ENCODE results near the gene CA5A.
"Not testable (repeated sequence)": the region's sequence is repeated elsewhere in the genome, so short reads cannot be mapped to it uniquely, and the experiment has no call there.

CA5A gene

DNA sequence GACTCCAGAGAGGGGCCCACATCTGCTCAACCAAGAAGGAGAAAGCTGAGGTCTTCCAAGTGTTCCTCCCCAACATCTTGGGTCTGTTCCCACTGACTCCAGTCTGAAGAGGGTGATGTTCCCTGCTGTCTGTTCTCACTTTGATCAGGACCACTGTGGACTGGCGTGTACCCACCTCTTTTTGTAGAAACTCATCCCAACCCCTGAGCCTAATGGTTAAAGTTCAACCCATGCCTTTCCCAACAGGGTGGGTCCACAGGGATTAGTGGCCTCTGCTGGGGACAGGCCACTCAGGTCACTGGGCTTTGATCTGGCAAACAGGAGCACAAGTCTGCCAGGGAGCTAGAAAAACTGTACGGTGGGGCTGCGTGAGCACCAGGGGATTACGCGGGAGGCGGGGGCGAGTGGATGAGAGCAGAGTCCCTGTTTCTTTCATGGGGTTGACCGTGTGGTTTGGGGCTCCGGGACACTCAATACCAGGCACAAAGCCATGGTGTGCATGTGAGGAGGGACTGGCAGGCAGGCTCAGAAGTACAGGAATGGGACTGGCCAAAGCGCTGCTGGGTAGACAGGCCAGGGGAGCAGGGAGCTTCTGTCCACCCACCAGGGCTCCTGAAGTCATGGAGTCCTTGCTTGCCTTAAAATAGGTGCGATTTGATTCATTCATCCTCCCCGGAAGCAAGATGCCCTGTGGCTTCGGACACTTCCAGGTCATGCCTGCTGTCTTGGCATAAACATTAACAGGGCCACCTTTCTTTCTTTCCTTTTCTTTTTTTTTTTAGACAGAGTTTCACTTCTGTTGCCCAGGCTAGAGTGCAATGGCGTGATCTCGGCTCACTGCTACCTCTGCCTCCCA is at the start of gene CA5A:
CA5A (minus strand) TSS at position 155 of the 856 bp plus-strand sequence; CDS start at position 76, 79 bp downstream.
- no peak for DNase-seq (ENCODE audit: low spot score)

DNA sequence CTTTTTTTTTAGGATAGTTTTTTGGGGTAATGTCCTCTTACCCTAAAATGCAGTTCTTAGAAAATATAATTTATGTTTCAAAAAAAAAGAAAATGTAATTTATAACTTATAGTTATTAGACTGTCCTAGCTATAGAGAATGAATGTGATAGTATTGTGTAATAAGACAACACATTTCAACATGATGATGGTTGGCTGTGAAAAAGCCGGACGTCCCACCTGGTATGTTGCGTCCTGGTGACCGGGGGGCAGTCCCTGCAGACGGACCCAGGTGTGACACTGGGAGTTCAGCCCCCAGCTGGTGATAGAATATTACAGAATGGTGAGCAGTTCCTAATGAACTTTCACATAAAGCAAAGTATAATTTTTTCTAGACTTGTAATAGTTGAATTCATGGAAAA is 49.2 kb upstream of the CA5A start:
- not testable (repeated sequence) for DNase-seq (ENCODE audit: low spot score)

- no peak for DNase-seq (ENCODE audit: low spot score)
Observed at GRCh38 chr16:87984632-87985267, 48.4 kb upstream of the CA5A start.

DNA sequence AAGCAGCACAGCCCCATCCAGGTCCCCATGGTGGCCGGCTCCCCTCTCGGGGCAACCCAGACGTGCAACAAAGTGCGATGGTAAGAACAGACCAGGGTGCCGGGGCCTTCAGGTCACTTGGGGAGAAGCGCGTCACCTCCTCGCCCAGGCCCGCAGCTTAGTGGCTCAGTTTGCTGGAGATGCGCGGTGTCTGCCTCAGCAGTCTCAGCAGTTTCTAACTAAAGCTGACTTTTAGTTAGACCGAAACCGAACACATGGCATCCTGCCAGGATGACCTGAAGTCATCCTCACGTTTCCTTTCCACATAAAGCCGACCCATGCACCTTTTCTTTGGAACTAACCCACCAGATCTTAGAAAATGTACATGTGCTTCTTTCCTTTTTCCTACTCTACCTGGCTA is 47.9 kb upstream of the CA5A start:
- not testable (repeated sequence) for DNase-seq (ENCODE audit: low spot score)

DNA sequence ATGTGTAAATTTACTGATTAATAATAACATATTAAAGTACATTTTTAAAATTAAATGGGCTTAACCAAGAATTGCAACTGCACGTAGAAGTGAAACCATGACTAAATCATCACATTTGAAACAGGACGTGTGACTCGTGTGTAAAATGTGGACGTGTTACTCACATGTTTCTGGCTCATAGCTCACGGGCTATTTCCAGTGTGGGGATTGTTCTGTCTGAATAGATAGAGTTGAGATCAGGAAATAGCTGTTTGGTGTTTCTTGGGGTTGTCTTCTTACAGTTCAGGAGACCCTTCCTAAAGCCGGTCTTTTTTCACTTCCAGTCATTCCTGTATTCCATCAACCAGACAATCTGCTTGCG is 47.4 kb upstream of the CA5A start:
- not testable (repeated sequence) for DNase-seq (ENCODE audit: low spot score)

- DNase-seq (ENCODE audit: low spot score) = not testable (repeated sequence)
Observed at GRCh38 chr16:87983072-87983736, 46.9 kb upstream of the CA5A start.

GRCh38 chr16:87982581-87983041 is 46.3 kb upstream of the CA5A start:
- no peak for DNase-seq (ENCODE audit: low spot score)

DNA sequence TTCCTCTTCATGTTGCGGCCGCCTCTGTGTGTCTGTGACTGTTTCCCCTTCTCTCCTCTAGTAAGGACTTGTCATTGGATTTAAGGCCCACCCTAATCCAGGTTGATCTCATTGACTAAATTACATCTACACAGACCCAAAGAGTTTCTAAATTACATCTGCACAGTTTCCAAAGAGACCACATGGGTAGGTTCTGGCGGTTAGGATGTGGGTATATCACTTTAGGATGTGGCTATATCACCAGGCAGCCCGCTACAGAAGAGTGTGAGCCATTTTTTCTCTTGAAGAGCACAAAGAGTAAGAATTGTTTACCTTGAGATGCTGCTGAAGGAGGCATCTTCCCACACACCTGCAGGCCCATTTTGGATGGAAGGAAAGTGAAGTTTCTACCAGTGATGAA is 45.0 kb upstream of the CA5A start:
- DNase-seq (ENCODE audit: low spot score) = not testable (repeated sequence)

DNA sequence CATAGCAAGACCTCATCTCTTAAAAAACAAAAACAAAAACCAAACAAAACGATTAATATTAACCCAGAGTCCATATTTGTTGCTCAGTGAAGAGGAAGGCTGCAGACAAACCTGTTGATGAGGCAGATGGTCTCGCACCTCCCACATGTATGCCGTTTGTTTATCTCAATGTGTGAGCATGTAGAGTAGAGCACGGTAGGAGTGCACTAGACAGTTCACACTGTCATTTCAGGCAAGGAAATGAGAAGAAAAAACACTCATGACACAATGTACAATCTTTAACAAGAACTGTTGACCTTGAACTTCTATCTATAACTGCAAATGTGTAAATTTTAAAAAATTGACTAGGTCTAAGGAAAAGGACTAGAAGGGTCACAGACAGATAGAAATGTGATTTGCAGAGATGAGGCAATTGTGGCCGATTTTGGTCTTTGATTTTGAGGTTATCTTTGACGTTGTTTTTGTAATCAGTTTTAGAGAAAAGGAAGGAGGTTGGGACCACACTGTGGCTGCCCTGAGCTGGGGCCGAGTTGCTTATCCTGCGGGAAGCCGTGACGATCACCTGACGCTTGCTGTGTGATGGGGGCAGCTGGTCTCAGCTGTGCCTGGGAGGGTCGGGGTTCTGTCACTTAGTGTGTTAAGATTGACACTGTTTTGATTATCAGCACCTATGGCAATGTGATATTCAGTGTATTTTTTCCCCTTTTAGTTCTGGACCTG is 43.7 kb upstream of the CA5A start:
- not testable (repeated sequence) for DNase-seq (ENCODE audit: low spot score)

DNA sequence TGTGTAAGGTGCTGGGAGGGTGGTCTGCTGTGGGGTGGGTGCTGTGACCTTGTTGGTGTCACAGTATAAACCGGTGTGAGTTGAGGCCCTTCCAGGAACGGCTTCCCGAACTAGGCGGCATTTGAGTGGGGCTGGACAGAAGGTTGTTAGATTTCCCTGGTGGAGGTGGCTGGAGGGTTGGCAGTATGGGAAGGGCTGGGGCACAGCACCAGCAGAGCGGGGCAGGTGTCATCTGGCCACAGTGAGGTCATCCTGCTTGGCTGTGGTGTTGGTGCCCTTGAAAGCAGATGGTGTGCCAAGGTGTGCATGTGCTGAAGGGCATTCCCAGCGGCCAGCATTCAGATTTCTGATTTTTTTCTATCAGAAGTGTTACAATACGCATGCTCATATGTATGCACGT is 43.0 kb upstream of the CA5A start:
- no peak for DNase-seq (ENCODE audit: low spot score)

DNA sequence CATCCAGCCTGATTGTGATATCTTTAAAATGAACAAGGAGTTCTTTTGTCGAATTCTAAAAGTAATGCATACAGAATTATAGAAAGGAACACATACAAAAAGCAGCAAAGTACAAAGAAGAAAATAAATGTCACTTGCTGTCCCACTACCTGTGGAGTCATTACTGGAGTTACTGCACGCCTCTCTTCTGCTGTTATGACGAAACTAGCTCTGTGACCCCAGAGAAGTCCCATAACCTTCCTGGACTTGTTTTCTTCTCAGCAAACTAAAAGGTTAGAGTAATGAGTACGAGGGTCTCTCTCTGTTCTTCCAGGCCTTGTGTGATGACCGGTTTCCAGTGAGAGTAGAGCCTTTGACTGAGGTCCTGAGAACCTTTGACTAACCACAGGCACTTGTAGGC is 41.8 kb upstream of the CA5A start:
- DNase-seq (ENCODE audit: low spot score) = no peak

DNA sequence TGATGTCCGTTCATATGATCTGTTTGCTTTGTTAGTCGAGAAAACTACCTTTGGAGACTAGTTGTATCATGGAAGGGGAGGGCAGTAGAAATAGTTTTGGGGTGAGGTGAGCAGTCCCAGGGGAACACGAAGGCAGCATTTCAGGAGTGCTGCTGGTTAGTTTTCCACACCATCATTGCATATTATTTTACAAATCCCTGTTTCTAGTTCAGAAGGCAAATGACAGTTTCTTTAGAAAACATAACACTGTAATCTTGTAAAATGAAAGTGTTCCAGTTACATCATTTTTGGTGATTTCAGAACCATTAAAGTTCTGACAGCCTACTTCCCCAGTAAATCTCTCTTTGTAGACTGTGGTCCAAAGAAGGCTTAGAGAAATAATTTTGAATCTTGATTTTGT is 40.3 kb upstream of the CA5A start:
- DNase-seq (ENCODE audit: low spot score) = no peak

DNA sequence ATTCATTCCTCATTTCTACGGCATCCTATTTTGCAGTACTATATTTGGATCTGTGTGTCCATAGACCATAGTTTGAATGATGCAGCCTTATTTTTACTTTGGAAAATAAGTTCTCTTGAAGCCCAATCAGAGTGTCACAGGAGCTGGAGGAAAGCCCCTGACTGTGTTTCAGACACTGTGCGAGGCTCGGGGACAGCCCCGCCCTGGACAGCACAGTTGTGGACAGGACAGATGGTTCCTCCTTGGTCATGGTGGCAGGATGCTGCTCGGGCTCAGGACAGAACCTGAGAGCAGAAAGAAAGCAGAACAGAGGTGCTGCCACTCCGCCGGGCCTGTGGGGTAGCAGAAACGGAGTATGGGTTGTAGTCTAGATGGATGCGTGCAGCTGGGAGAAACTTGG is 37.8 kb upstream of the CA5A start:
- DNase-seq (ENCODE audit: low spot score) = no peak

GRCh38 chr16:87973717-87974116 is 37.4 kb upstream of the CA5A start:
- DNase-seq (ENCODE audit: low spot score) = no peak

DNA sequence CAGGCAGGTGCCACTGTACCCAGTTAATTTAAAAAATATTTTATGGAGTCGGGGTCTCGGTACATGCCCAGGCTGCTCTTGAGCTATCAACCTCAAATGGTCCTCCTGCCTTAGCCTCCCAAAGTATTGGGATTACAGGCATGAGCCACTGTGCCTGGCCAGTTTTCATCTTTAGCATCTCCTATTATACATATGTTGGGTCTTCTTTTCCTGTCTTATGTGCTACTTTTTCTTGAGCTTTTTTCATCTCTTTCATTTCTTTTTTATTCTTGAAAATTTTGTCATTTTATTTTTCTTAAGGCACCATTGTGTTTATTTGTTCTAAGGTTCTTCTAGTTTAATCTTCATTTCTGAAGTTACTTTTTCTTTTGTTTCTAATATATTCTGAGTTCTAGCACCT is 35.6 kb upstream of the CA5A start:
- no peak for DNase-seq (ENCODE audit: low spot score)

DNA sequence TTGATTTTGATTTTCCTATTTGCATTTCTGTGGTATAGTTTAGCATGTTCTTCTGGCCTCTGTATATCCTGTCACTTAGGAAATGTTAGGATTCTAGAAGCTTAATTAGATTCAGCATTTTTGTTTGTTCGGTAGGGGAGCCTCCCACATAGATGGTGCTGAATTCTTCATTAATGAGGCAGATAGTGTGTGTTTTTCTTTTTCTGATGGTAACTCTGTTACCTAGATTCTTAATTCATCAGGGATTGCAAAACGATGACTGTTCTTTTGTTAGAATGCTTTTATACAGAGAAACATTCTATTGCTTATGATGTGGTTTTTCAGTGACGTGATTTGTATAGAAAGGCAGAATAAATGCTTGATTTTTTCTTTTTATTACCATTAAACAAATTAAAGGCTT is 33.9 kb upstream of the CA5A start:
- DNase-seq (ENCODE audit: low spot score) = no peak

DNA sequence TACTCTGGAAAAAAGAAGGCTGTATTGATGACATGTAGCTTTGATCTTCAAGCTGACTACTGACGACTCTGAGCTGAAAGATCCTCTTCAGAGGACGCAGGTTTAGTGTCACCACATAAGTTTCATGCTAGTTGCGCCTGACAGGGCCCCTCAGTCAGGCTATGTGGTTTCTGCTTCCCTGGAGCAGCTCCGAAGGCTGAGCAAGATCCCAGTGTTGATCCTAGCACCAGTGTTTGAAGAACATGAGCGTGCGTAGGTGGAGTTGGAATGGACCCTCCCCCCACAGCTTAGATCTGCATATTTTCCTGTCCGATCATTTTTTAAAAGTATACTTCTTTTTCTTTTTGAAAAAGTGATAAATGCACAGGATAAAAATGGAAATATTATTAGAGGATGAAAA is 32.2 kb upstream of the CA5A start:
- DNase-seq (ENCODE audit: low spot score) = no peak

- DNase-seq (ENCODE audit: low spot score) = no peak
Observed at GRCh38 chr16:87966685-87967185, 30.4 kb upstream of the CA5A start.

- DNase-seq (ENCODE audit: low spot score) = no peak
Observed at GRCh38 chr16:87966064-87966645, 29.8 kb upstream of the CA5A start.

- DNase-seq (ENCODE audit: low spot score) = no peak
Observed at GRCh38 chr16:87965417-87965816, 29.1 kb upstream of the CA5A start.

GRCh38 chr16:87964049-87964659 is 27.8 kb upstream of the CA5A start:
- no peak for DNase-seq (ENCODE audit: low spot score)

Data from hematopoietic multipotent progenitor cell treated with erythropoietin and hydrocortisone succinate and interleukin-3 and kit ligand, for 15 days (in vitro differentiated cells).